ENCODE results near the gene TFPT.

DNA sequence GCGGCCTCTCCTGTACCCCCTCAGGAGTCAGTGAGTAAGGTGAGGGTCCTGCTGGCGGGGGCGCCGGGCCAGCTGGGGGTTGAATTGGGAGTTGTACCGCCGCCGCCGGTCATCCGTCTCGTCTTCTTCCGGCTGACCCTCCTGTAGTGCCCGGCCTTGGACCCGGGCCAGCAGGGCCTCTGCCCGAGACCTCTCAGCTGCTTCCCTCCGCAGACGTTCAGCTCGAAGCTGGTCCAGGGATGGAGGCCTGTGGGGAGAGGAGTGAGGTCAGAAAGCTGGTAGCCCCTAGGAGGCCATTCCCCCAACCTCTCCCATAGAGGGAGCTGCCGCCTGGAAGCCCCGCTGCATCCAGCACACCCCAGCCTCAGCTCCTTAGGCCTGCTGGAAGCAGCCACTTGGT is 40.2 kb upstream of the TFPT start:
- TF ChIP-seq, protein P1, sequence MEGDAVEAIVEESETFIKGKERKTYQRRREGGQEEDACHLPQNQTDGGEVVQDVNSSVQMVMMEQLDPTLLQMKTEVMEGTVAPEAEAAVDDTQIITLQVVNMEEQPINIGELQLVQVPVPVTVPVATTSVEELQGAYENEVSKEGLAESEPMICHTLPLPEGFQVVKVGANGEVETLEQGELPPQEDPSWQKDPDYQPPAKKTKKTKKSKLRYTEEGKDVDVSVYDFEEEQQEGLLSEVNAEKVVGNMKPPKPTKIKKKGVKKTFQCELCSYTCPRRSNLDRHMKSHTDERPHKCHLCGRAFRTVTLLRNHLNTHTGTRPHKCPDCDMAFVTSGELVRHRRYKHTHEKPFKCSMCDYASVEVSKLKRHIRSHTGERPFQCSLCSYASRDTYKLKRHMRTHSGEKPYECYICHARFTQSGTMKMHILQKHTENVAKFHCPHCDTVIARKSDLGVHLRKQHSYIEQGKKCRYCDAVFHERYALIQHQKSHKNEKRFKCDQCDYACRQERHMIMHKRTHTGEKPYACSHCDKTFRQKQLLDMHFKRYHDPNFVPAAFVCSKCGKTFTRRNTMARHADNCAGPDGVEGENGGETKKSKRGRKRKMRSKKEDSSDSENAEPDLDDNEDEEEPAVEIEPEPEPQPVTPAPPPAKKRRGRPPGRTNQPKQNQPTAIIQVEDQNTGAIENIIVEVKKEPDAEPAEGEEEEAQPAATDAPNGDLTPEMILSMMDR (conservative IDR thresholded peaks at IDR 0.05 in 1 of 2, IDR thresholded peaks at IDR 0.05 in 1 of 2; ENCODE audit: extremely low read depth in 1 of 2, insufficient read depth in 1 of 2, low read depth in 1 of 2, low read length in 2 of 2), result no peak
- TF ChIP-seq EZH2 (IDR thresholded peaks at IDR 0.05; ENCODE audit: borderline replicate concordance, low read length), result no peak
